Neutrophil (primary cell): Measurements from ENCODE around the gene ANXA2.

Experiments used
- H3K27ac ChIP-seq: fragments of 200-600 bp; sonication (generic); 2 replicates; pipeline ENCODE4 v1.5.1; 2016; ENCODE audit warnings: mild to moderate bottlenecking, moderate library complexity
- H3K27me3 ChIP-seq: fragments of 200-600 bp; sonication (generic); 2 replicates; pipeline ENCODE4 v1.6.0; 2016; ENCODE audit warnings: mild to moderate bottlenecking
- H3K36me3 ChIP-seq: fragments of 200-600 bp; sonication (generic); 2 replicates; pipeline ENCODE4 v1.5.1; 2017
- H3K4me1 ChIP-seq, 2 experiments: fragments of 200-600 bp in 1 of 2; sonication (generic) in 1 of 2; 1 replicate in 1 of 2; 2 replicates in 1 of 2; pipeline versions ENCODE4 v1.5.1 to v1.6.1; 2013 to 2016; ENCODE audit warnings: low read depth in 1 of 2, low read length in 1 of 2, mild to moderate bottlenecking in 1 of 2, moderate library complexity in 1 of 2; ENCODE audit not compliant: control insufficient read depth in 1 of 2, insufficient read depth in 1 of 2
- H3K4me3 ChIP-seq, 2 experiments: fragments of 200-600 bp in 1 of 2; sonication (generic) in 1 of 2; 1 replicate in 1 of 2; 2 replicates in 1 of 2; pipeline ENCODE4 v1.5.1; 2013 to 2016; ENCODE audit warnings: low read depth in 1 of 2, low read length in 1 of 2, mild to moderate bottlenecking in 1 of 2, moderate library complexity in 1 of 2
- H3K9me3 ChIP-seq: fragments of 200-600 bp; sonication (generic); 2 replicates; pipeline ENCODE4 v1.5.1; 2016
- CTCF ChIP-seq: fragments of 200-600 bp; sonication (generic); IDR thresholded peaks from 2 replicates; pipeline ENCODE4 v1.5.1; 2016; ENCODE audit warnings: antibody characterized with exemption

ANXA2 gene

GRCh38 chr15:60374209-60374608 lies 23.6 kb downstream of the ANXA2 start:
- Histone ChIP-seq H3K4me1 (no peaks in the 10 kb centered on the region), H3K36me3 (no peaks in the 10 kb centered on the region), H3K9me3 (no peaks in the 10 kb centered on the region), H3K27ac (no peak overlapping the region), H3K27me3 (peaks cover 23% of the 10 kb centered on the region), H3K4me3 (no peak overlapping the region)
- no peak for TF ChIP-seq CTCF

GRCh38 chr15:60373745-60374144 lies 24.0 kb downstream of the ANXA2 start:
- TF ChIP-seq CTCF = no peak
- Histone ChIP-seq H3K4me1 (no peaks in the 10 kb centered on the region), H3K27ac (no peak overlapping the region), H3K9me3 (no peaks in the 10 kb centered on the region), H3K27me3 (peaks cover 25% of the 10 kb centered on the region), H3K4me3 (no peak overlapping the region), H3K36me3 (no peaks in the 10 kb centered on the region)

- H3K36me3 ChIP-seq = no peaks in the 10 kb centered on the region
- H3K27me3 ChIP-seq = peaks cover 25% of the 10 kb centered on the region
- no peak overlapping the region for H3K4me3 ChIP-seq
- no peaks in the 10 kb centered on the region for H3K4me1 ChIP-seq
- H3K9me3 ChIP-seq = no peaks in the 10 kb centered on the region
- H3K27ac ChIP-seq = no peak overlapping the region
- TF ChIP-seq CTCF = no peak
Measured at GRCh38 chr15:60373327-60373726, 24.5 kb downstream of the ANXA2 start.

- H3K4me1 ChIP-seq = no peaks in the 10 kb centered on the region
- no peak overlapping the region for H3K4me3 ChIP-seq
- H3K27me3 ChIP-seq = peaks cover 25% of the 10 kb centered on the region
- no peaks in the 10 kb centered on the region for H3K36me3 ChIP-seq
- TF ChIP-seq CTCF = no peak
- H3K9me3 ChIP-seq = no peaks in the 10 kb centered on the region
- H3K27ac ChIP-seq = no peak overlapping the region
Measured at GRCh38 chr15:60372756-60373155, 25.0 kb downstream of the ANXA2 start.

- no peak for TF ChIP-seq CTCF
- Histone ChIP-seq H3K4me3 (no peak overlapping the region), H3K27ac (no peak overlapping the region), H3K9me3 (no peaks in the 10 kb centered on the region), H3K27me3 (peaks cover 25% of the 10 kb centered on the region), H3K4me1 (no peaks in the 10 kb centered on the region), H3K36me3 (no peaks in the 10 kb centered on the region)
Measured at GRCh38 chr15:60372227-60372626, 25.6 kb downstream of the ANXA2 start.
